Vagina (tissue), 2 donors: ENCODE data around the gene RGR. TPM values are rescaled to one million over a fixed set of nuclear protein-coding genes. Genes with fewer than 3 reads are reported as not detected.

Experiments used
- DNase-seq, 2 donors: peaks; one replicate each; pipeline ENCODE4 v3.0.0-alpha.2; 2017; ENCODE audit errors: extremely low spot score in 2 of 2
- H3K27ac ChIP-seq: fragments of 200-600 bp; sonication (generic); one replicate; pipeline ENCODE4 v1.5.1; 2019
- H3K27me3 ChIP-seq: fragments of 200-600 bp; sonication (generic); one replicate; pipeline ENCODE4 v1.5.1; 2019
- H3K36me3 ChIP-seq, 2 donors: fragments of 200-600 bp; sonication (generic); one replicate each; pipeline ENCODE4 v1.5.1; 2017 to 2019
- H3K4me1 ChIP-seq: fragments of 200-600 bp; sonication (generic); one replicate; pipeline ENCODE4 v1.5.1; 2019
- H3K4me3 ChIP-seq, 2 donors: fragments of 200-600 bp; sonication (generic); 1 replicate in 1 of 2; 2 replicates in 1 of 2; pipeline ENCODE4 v1.5.1; 2016 to 2019
- H3K9me3 ChIP-seq: fragments of 200-600 bp; sonication (generic); one replicate; pipeline ENCODE4 v1.5.1; 2019
- POLR2A ChIP-seq, 2 donors: fragments of 450-650 bp; IDR thresholded peaks; one replicate each; pipeline ENCODE4 v1.6.1; 2017; ENCODE audit warnings: antibody characterized with exemption in 2 of 2, mild to moderate bottlenecking in 2 of 2, moderate library complexity in 2 of 2
- POLR2AphosphoS5 ChIP-seq, 2 donors: sonication (generic); formaldehyde crosslinking; IDR thresholded peaks; one replicate each; pipeline ENCODE4 v1.9.0; 2017; ENCODE audit warnings: antibody characterized with exemption in 2 of 2, mild to moderate bottlenecking in 2 of 2, low read depth in 1 of 2; ENCODE audit not compliant: insufficient read depth in 1 of 2
- intact Hi-C: fragments of 100-400 bp; cut with DNase I; formaldehyde crosslinking; loops from one replicate; pipeline ENCODE4 v1.15.1; 2023
- total RNA-seq: library from RNA; depleted of rRNA; stranded (reverse); fragments of >200 nt; gene quantifications from one replicate; pipeline ENCODE4 v1.2.3, GENCODE V29; 2016
- TF ChIP-seq, protein P1 (sequence below), 3 experiments: fragments of 450-650 bp in 2 of 3; fragments of 200-600 bp in 1 of 3; sonication (generic) in 1 of 3; IDR thresholded peaks; one replicate each; pipeline ENCODE4 v1.5.1; 2017 to 2019; ENCODE audit warnings: antibody characterized with exemption in 3 of 3, mild to moderate bottlenecking in 2 of 3, moderate library complexity in 2 of 3

The RGR gene
- total RNA-seq, 1 donor from 2014 or later, result not detected

DNA sequence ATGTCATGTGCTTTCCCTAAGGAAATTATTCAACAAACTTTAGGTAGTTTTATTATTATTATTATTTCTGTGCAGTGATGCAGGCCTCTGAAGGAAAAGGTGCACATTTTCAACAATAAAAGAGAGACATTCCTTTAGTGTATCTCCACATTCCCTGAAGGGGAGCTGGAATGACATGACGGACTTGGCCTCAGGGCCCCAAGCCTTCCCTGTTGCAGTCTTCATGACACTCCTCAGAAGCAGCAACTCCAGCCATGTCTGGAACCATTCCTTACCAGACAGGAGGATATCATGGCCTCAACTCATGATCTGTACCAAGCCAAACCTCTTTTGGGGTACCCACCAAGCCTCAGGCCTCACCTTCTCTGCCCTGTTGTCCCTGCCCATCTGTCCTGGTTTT is 48.3 kb downstream of the RGR start:
- no peak overlapping the region for H3K27ac ChIP-seq
- no peak for DNase-seq
- H3K36me3 ChIP-seq, result no peaks in the 10 kb centered on the region
- no peak overlapping the region for H3K4me3 ChIP-seq
- intact Hi-C loops, result no loop called here
- TF ChIP-seq POLR2AphosphoS5 (IDR thresholded peaks at IDR 0.05; ENCODE audit: insufficient read depth in 1 of 2, low read depth in 1 of 2) (no peak), POLR2A (IDR thresholded peaks at IDR 0.05) (no peak)
- TF ChIP-seq, protein P1, sequence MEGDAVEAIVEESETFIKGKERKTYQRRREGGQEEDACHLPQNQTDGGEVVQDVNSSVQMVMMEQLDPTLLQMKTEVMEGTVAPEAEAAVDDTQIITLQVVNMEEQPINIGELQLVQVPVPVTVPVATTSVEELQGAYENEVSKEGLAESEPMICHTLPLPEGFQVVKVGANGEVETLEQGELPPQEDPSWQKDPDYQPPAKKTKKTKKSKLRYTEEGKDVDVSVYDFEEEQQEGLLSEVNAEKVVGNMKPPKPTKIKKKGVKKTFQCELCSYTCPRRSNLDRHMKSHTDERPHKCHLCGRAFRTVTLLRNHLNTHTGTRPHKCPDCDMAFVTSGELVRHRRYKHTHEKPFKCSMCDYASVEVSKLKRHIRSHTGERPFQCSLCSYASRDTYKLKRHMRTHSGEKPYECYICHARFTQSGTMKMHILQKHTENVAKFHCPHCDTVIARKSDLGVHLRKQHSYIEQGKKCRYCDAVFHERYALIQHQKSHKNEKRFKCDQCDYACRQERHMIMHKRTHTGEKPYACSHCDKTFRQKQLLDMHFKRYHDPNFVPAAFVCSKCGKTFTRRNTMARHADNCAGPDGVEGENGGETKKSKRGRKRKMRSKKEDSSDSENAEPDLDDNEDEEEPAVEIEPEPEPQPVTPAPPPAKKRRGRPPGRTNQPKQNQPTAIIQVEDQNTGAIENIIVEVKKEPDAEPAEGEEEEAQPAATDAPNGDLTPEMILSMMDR (IDR thresholded peaks at IDR 0.05), result no peak
- no peaks in the 10 kb centered on the region for H3K27me3 ChIP-seq
- no peaks in the 10 kb centered on the region for H3K4me1 ChIP-seq
- H3K9me3 ChIP-seq, result no peaks in the 10 kb centered on the region

GRCh38 chr10:84293574-84294016 is 48.7 kb downstream of the RGR start:
- no peaks in the 10 kb centered on the region for H3K36me3 ChIP-seq
- DNase-seq, result no peak
- H3K9me3 ChIP-seq, result no peaks in the 10 kb centered on the region
- TF ChIP-seq POLR2AphosphoS5 (IDR thresholded peaks at IDR 0.05; ENCODE audit: insufficient read depth in 1 of 2, low read depth in 1 of 2), result no peak
- TF ChIP-seq POLR2A (IDR thresholded peaks at IDR 0.05), result no peak
- TF ChIP-seq, protein P1 (IDR thresholded peaks at IDR 0.05), result no peak
- H3K4me1 ChIP-seq, result no peaks in the 10 kb centered on the region
- no peak overlapping the region for H3K4me3 ChIP-seq
- H3K27ac ChIP-seq, result no peak overlapping the region
- H3K27me3 ChIP-seq, result no peaks in the 10 kb centered on the region
- intact Hi-C loops, result no loop called here

GRCh38 chr10:84294766-84295447 is 50.1 kb downstream of the RGR start:
- Histone ChIP-seq H3K27ac (no peak overlapping the region), H3K36me3 (no peaks in the 10 kb centered on the region), H3K4me1 (no peaks in the 10 kb centered on the region), H3K27me3 (no peaks in the 10 kb centered on the region), H3K4me3 (no peak overlapping the region), H3K9me3 (no peaks in the 10 kb centered on the region)
- no peak for DNase-seq
- intact Hi-C loops, result no loop called here
- no peak for TF ChIP-seq POLR2AphosphoS5 (IDR thresholded peaks at IDR 0.05; ENCODE audit: insufficient read depth in 1 of 2, low read depth in 1 of 2)
- TF ChIP-seq, protein P1 (IDR thresholded peaks at IDR 0.05), result no peak
- TF ChIP-seq POLR2A (IDR thresholded peaks at IDR 0.05), result no peak

DNA sequence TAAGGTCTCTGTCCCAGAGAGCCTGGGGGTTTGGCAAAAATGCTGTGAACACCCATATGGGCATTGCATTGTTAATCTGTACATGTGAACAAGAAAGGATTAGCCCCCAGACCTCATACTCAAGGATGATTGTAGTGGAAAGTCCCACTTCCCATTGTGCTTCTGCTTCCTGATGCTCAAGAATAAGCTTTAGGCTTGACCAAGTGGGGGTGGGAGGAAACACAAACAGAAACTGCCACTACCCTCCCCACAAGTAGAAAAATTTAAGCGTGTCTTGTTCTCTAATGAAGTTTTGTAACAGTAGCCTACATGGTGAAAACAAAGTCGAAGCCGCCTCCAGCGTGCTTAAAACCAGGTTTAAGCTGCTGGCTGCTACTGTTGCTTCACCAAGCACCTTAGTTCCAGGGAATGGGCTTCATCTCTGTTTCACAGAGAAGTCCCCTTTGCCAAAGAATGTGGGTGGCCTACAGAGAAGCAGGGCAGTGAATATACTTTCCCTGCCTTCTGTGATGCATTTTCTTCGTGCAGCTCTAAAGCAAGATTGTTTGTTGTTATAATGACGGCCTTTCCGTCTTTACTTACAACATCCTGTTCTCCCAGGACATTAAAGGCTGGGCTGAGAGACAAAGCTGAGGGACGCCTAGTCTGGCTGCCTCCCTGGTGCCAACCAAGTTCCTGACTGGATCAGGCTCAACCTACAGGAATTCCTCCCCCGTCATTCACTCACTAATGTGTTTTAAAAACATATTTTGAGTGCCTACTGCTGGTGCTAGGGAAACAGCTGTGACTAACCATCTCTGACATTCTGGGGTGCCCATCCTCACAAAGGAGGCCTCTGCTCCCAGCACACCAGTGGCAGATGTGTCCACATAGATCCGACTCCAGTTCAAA is 51.5 kb downstream of the RGR start:
- no peak for DNase-seq
- Histone ChIP-seq H3K27me3 (no peaks in the 10 kb centered on the region), H3K4me1 (no peaks in the 10 kb centered on the region), H3K4me3 (no peak overlapping the region), H3K27ac (no peak overlapping the region), H3K9me3 (no peaks in the 10 kb centered on the region), H3K36me3 (no peaks in the 10 kb centered on the region)
- intact Hi-C loops, result no loop called here
- TF ChIP-seq, protein P1 (IDR thresholded peaks at IDR 0.05), result no peak
- TF ChIP-seq POLR2AphosphoS5 (IDR thresholded peaks at IDR 0.05; ENCODE audit: insufficient read depth in 1 of 2, low read depth in 1 of 2) (no peak), POLR2A (IDR thresholded peaks at IDR 0.05) (no peak)
